ENCODE data around the gene AK5.

GRCh38 chr1:77511440-77511840 is 229.6 kb downstream of the AK5 start:
- no peak for TF ChIP-seq CTCF (IDR thresholded peaks at IDR 0.05)
- TF ChIP-seq POLR2A (IDR thresholded peaks at IDR 0.05) = no peak
